SW 1271 (cell line): ENCODE measurements around the gene PIK3R5.

Experiments used
- DNase-seq, 2 experiments: peaks; one replicate each; lab custom pipeline; 2025; lab: John Stamatoyannopoulos, UW

PIK3R5 gene

DNA sequence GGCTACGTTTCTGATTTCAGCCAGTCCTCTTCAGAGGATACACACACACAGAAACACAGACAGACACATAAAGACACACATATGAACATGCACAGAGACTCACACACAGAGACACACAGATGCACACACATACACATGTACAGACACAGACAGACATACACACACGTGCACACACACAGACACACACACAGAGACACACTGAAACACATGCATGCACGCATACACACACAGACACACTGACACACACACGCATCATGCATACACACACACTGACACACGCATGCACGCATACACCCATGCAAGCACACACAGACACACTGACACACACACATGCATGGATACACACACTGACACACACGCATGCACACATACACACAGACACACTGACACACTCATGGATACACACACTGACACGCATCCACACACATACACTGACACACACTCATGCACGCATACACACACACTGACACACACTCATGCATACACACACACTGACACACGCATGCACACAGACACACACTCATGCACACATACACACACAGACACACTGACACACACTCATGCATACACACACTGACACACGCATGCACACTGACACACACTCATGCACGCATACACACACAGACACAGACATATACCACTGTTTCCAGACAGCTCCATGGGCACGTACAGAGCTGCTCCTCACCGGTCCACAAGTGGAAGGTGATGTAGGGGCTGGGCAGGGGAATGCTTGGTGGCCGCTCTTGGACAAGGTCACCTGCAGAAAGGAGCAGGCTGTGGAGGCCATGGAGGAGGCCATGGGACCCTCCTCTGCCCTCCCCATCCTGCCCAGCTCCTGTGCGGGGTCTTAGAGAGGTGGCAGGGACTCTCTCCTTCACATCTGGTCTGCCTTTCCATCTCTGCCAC, 136.2 kb downstream of the PIK3R5 start:
- no peak for DNase-seq
